NOMO-1 treated with DMSO at 0.1 percent for 48 hours (cell line): Measurements from ENCODE around the gene TNXB.
"Not testable (repeated sequence)": the region's sequence is repeated elsewhere in the genome, so short reads cannot be mapped to it uniquely, and the experiment has no call there.

Source experiments
- DNase-seq: peaks from one replicate; lab custom pipeline; 2025; ENCODE audit not compliant: unreplicated experiment; lab: John Stamatoyannopoulos, UW

The TNXB gene

GRCh38 chr6:32112431-32112980, 3.4 kb upstream of the TNXB start:
- DNase-seq = no peak

- no peak for DNase-seq
These were observed 2.4 kb upstream of the TNXB start for GRCh38 chr6:32111424-32112066.

- DNase-seq = no peak
These were observed 1.5 kb upstream of the TNXB start for GRCh38 chr6:32110632-32111031.

GRCh38 chr6:32109765-32110160, 625 bp upstream of the TNXB start:
- DNase-seq = no peak

- no peak for DNase-seq
These were observed 418 bp downstream of the TNXB start for GRCh38 chr6:32108727-32109113.

- no peak for DNase-seq
These were observed 977 bp downstream of the TNXB start for GRCh38 chr6:32108094-32108627.

- no peak for DNase-seq
These were observed 1.7 kb downstream of the TNXB start for GRCh38 chr6:32107406-32107805.

- DNase-seq = no peak
These were observed 3.7 kb downstream of the TNXB start for GRCh38 chr6:32105433-32105832.

- no peak for DNase-seq
These were observed 6.9 kb downstream of the TNXB start for GRCh38 chr6:32102255-32102654.

- not testable (repeated sequence) for DNase-seq
These were observed 8.9 kb downstream of the TNXB start for GRCh38 chr6:32100251-32100650.

- no peak for DNase-seq
These were observed 11.8 kb downstream of the TNXB start for GRCh38 chr6:32097364-32097763.

GRCh38 chr6:32096394-32097258, 12.5 kb downstream of the TNXB start:
- no peak for DNase-seq

- DNase-seq = no peak
These were observed 13.1 kb downstream of the TNXB start for GRCh38 chr6:32096087-32096393.

GRCh38 chr6:32095338-32096086, 13.6 kb downstream of the TNXB start:
- no peak for DNase-seq

GRCh38 chr6:32092760-32093497, 16.2 kb downstream of the TNXB start:
- no peak for DNase-seq

- DNase-seq = no peak
These were observed 19.9 kb downstream of the TNXB start for GRCh38 chr6:32089082-32089828.

GRCh38 chr6:32088487-32089049, 20.6 kb downstream of the TNXB start:
- DNase-seq = no peak

- peak; percentile 76 for DNase-seq
These were observed 21.3 kb downstream of the TNXB start for GRCh38 chr6:32087574-32088486.
